ENCODE data around the gene NDUFA13.

NDUFA13 gene

DNA sequence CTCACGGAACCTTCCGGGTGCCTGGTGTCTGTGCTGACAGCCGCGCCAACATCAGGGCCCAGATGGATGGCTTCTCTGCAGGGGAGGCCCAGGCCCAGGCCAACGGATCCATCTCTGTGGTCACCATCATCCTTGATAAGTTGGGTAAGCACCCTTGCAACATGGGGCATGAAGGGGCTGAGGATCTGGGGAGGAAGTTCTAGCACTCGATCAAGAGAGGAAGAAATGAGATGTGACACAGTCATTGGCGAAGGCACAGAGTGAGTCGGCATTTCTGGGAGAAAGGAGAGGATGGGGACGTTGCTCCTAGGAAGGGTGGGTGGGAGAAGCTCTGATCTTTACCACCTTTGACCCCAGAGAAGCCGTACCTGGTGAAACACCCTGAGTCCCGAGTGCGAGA, 26.5 kb downstream of the NDUFA13 start:
- H3K9ac ChIP-seq (ENCODE audit: low read length), result no peak overlapping the region
- no peak overlapping the region for H3K4me3 ChIP-seq (ENCODE audit: insufficient read depth, low read length, poor library complexity, severe bottlenecking)
- no peak overlapping the region for H2AFZ ChIP-seq (ENCODE audit: low read depth, low read length, severe bottlenecking)
- H3K36me3 ChIP-seq (ENCODE audit: low read length), result no peaks in the 10 kb centered on the region
- TF ChIP-seq EZH2phosphoT487 (conservative IDR thresholded peaks at IDR 0.05; ENCODE audit: low read length), result no peak
- TF ChIP-seq, protein P1, sequence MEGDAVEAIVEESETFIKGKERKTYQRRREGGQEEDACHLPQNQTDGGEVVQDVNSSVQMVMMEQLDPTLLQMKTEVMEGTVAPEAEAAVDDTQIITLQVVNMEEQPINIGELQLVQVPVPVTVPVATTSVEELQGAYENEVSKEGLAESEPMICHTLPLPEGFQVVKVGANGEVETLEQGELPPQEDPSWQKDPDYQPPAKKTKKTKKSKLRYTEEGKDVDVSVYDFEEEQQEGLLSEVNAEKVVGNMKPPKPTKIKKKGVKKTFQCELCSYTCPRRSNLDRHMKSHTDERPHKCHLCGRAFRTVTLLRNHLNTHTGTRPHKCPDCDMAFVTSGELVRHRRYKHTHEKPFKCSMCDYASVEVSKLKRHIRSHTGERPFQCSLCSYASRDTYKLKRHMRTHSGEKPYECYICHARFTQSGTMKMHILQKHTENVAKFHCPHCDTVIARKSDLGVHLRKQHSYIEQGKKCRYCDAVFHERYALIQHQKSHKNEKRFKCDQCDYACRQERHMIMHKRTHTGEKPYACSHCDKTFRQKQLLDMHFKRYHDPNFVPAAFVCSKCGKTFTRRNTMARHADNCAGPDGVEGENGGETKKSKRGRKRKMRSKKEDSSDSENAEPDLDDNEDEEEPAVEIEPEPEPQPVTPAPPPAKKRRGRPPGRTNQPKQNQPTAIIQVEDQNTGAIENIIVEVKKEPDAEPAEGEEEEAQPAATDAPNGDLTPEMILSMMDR (IDR thresholded peaks at IDR 0.05; ENCODE audit: insufficient read depth, low read length, poor library complexity, severe bottlenecking), result no peak
- no peaks in the 10 kb centered on the region for H3K79me2 ChIP-seq (ENCODE audit: insufficient read depth, low read length)
- H3K9me3 ChIP-seq (ENCODE audit: insufficient read depth, low read length), result no peaks in the 10 kb centered on the region
- H4K20me1 ChIP-seq (ENCODE audit: low read depth, low read length), result no peaks in the 10 kb centered on the region
- no peaks in the 10 kb centered on the region for H3K27me3 ChIP-seq (ENCODE audit: low read length)
- H3K4me2 ChIP-seq (ENCODE audit: low read depth, low read length, poor library complexity, severe bottlenecking), result no peak overlapping the region
- H3K27ac ChIP-seq (ENCODE audit: low read depth, low read length), result no peak overlapping the region
- H3K9me2 ChIP-seq (replicated peaks; ENCODE audit: insufficient read depth, low read length), result no peaks in the 10 kb centered on the region
- no peaks in the 10 kb centered on the region for H3F3A ChIP-seq (ENCODE audit: insufficient read depth)

DNA sequence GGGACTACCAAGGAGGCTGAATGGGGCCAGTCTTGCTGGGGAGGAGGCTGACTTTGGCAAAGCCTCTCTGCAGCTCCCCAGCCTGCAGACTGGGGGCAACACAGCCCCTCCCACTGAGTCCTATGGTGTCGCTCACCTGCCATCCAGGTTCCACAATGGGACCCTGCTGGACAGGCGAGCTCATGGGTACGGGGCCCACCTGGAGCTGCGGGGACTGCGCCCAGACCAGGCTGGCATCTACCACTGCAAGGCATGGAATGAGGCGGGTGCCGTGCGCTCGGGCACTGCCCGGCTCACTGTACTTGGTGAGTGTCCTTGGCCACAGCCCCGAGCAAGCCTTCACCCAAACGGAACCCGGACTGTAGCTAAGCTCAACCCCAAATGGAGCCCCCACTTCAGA, 27.1 kb downstream of the NDUFA13 start:
- Histone ChIP-seq H3K9me2 (replicated peaks; ENCODE audit: insufficient read depth, low read length) (no peaks in the 10 kb centered on the region), H2AFZ (ENCODE audit: low read depth, low read length, severe bottlenecking) (no peak overlapping the region), H3K9ac (ENCODE audit: low read length) (no peak overlapping the region), H3K4me3 (ENCODE audit: insufficient read depth, low read length, poor library complexity, severe bottlenecking) (no peak overlapping the region), H3F3A (ENCODE audit: insufficient read depth) (no peaks in the 10 kb centered on the region), H3K36me3 (ENCODE audit: low read length) (no peaks in the 10 kb centered on the region), H4K20me1 (ENCODE audit: low read depth, low read length) (no peaks in the 10 kb centered on the region), H3K27ac (ENCODE audit: low read depth, low read length) (no peak overlapping the region), H3K27me3 (ENCODE audit: low read length) (no peaks in the 10 kb centered on the region), H3K79me2 (ENCODE audit: insufficient read depth, low read length) (no peaks in the 10 kb centered on the region), H3K4me2 (ENCODE audit: low read depth, low read length, poor library complexity, severe bottlenecking) (no peak overlapping the region), H3K9me3 (ENCODE audit: insufficient read depth, low read length) (no peaks in the 10 kb centered on the region)
- TF ChIP-seq, protein P1 (IDR thresholded peaks at IDR 0.05; ENCODE audit: insufficient read depth, low read length, poor library complexity, severe bottlenecking), result no peak
- no peak for TF ChIP-seq EZH2phosphoT487 (conservative IDR thresholded peaks at IDR 0.05; ENCODE audit: low read length)

DNA sequence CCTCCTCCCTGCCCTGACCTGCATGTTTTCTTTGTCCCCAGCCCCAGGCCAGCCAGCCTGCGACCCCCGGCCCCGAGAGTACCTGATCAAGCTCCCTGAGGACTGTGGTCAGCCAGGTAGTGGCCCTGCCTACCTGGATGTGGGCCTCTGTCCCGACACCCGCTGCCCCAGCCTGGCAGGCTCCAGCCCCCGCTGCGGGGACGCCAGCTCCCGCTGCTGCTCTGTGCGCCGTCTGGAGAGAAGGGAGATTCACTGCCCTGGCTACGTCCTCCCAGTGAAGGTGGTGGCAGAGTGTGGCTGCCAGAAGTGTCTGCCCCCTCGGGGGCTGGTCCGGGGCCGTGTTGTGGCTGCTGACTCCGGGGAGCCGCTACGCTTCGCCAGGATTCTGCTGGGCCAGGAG, 27.6 kb downstream of the NDUFA13 start:
- Histone ChIP-seq H3K4me2 (ENCODE audit: low read depth, low read length, poor library complexity, severe bottlenecking) (no peak overlapping the region), H3K27ac (ENCODE audit: low read depth, low read length) (no peak overlapping the region), H3K36me3 (ENCODE audit: low read length) (no peaks in the 10 kb centered on the region), H3K79me2 (ENCODE audit: insufficient read depth, low read length) (no peaks in the 10 kb centered on the region), H3K9me2 (replicated peaks; ENCODE audit: insufficient read depth, low read length) (no peaks in the 10 kb centered on the region), H3F3A (ENCODE audit: insufficient read depth) (no peaks in the 10 kb centered on the region), H3K9me3 (ENCODE audit: insufficient read depth, low read length) (no peaks in the 10 kb centered on the region), H3K27me3 (ENCODE audit: low read length) (no peaks in the 10 kb centered on the region), H2AFZ (ENCODE audit: low read depth, low read length, severe bottlenecking) (no peak overlapping the region), H3K4me3 (ENCODE audit: insufficient read depth, low read length, poor library complexity, severe bottlenecking) (no peak overlapping the region), H4K20me1 (ENCODE audit: low read depth, low read length) (no peaks in the 10 kb centered on the region), H3K9ac (ENCODE audit: low read length) (no peak overlapping the region)
- TF ChIP-seq, protein P1 (IDR thresholded peaks at IDR 0.05; ENCODE audit: insufficient read depth, low read length, poor library complexity, severe bottlenecking), result no peak
- no peak for TF ChIP-seq EZH2phosphoT487 (conservative IDR thresholded peaks at IDR 0.05; ENCODE audit: low read length)
